Naive thymus-derived CD4-positive, alpha-beta T cell (primary cell): ENCODE measurements around the gene CATSPER3. TPM values are rescaled to one million over a fixed set of nuclear protein-coding genes. Genes with fewer than 3 reads are reported as not detected.

Source experiments
- ATAC-seq: fragments of 150-1000 bp; cut with Tn5 transposase; 2 replicates; pipeline ENCODE4 v1.10.0; 2021; ENCODE audit warnings: mild to moderate bottlenecking, moderate library complexity
- CTCF ChIA-PET: fragments of 350-600 bp; sonication (Branson Sonifier 250); formaldehyde crosslinking; loops from one replicate; lab custom pipeline; 2021; ENCODE audit warnings: antibody characterized with exemption; lab: Charles Lee
- POLR2A ChIA-PET: fragments of 350-600 bp; sonication (Branson Sonifier 250); formaldehyde crosslinking; loops from one replicate; lab custom pipeline; 2021; ENCODE audit warnings: antibody characterized with exemption, inconsistent platforms; lab: Charles Lee
- DNase-seq, 9 donors: peaks; one replicate each; pipeline versions ENCODE4 v3.0.0 to v3.0.0-alpha.2; 2020 to 2022; ENCODE audit warnings: mixed read lengths in 1 of 9
- H3K27ac ChIP-seq: one replicate; pipeline ENCODE4 v1.7.0; 2013; ENCODE audit warnings: mild to moderate bottlenecking, low read depth, low read length, moderate library complexity
- H3K27me3 ChIP-seq, 2 donors: one replicate each; pipeline ENCODE4 v1.7.0; 2013; ENCODE audit warnings: low read length in 2 of 2, mild to moderate bottlenecking in 2 of 2, moderate library complexity in 2 of 2; ENCODE audit not compliant: control insufficient read depth in 2 of 2, insufficient read depth in 2 of 2
- H3K36me3 ChIP-seq, 3 experiments: 1 replicate in 2 of 3; 2 replicates in 1 of 3; pipeline ENCODE4 v1.7.0; 2013; ENCODE audit warnings: low read length in 3 of 3, mild to moderate bottlenecking in 3 of 3, moderate library complexity in 1 of 3; ENCODE audit not compliant: insufficient read depth in 3 of 3, control insufficient read depth in 2 of 3
- H3K4me1 ChIP-seq, 2 donors: one replicate each; pipeline ENCODE4 v1.7.0; 2013; ENCODE audit warnings: low read length in 2 of 2, mild to moderate bottlenecking in 2 of 2, moderate library complexity in 1 of 2; ENCODE audit not compliant: control insufficient read depth in 2 of 2, insufficient read depth in 2 of 2
- H3K4me3 ChIP-seq: 2 replicates; pipeline ENCODE4 v1.7.0; 2013; ENCODE audit warnings: mild to moderate bottlenecking, low read length
- H3K9me3 ChIP-seq, 3 experiments: 1 replicate in 2 of 3; 2 replicates in 1 of 3; pipeline ENCODE4 v1.7.0; 2013; ENCODE audit warnings: low read length in 3 of 3; ENCODE audit not compliant: control insufficient read depth in 2 of 3
- H3K27ac Mint-ChIP-seq, 9 donors: one replicate each; pipeline ENCODE4 v1.8.0; 2020 to 2022; ENCODE audit warnings: mixed read lengths in 9 of 9, mild to moderate bottlenecking in 8 of 9, moderate library complexity in 5 of 9, inconsistent platforms in 2 of 9
- H3K27me3 Mint-ChIP-seq, 5 donors: one replicate each; pipeline ENCODE4 v1.8.0; 2021 to 2022; ENCODE audit warnings: mixed read lengths in 5 of 5, mild to moderate bottlenecking in 1 of 5
- H3K36me3 Mint-ChIP-seq, 5 donors: one replicate each; pipeline ENCODE4 v1.8.0; 2020 to 2022; ENCODE audit warnings: mixed read lengths in 5 of 5, mild to moderate bottlenecking in 3 of 5, inconsistent platforms in 1 of 5
- H3K4me1 Mint-ChIP-seq, 7 donors: one replicate each; pipeline ENCODE4 v1.8.0; 2020 to 2022; ENCODE audit warnings: mixed read lengths in 7 of 7, mild to moderate bottlenecking in 3 of 7, inconsistent platforms in 1 of 7
- H3K4me3 Mint-ChIP-seq, 10 donors: one replicate each; pipeline ENCODE4 v1.8.0; 2020 to 2022; ENCODE audit warnings: mild to moderate bottlenecking in 10 of 10, mixed read lengths in 10 of 10, moderate library complexity in 6 of 10, inconsistent platforms in 2 of 10
- H3K9me3 Mint-ChIP-seq, 11 donors: one replicate each; pipeline ENCODE4 v1.8.0; 2020 to 2022; ENCODE audit warnings: mixed read lengths in 11 of 11, mild to moderate bottlenecking in 4 of 11, inconsistent platforms in 1 of 11, moderate library complexity in 1 of 11
- intact Hi-C, 2 donors: fragments of 100-400 bp; cut with micrococcal nuclease; formaldehyde crosslinking; loops; one replicate each; pipeline ENCODE4 v1.15.1; 2023
- microRNA-seq: library from miRNA; unstranded; fragments of <30 nt; microRNA quantifications from one replicate; pipeline ENCODE4 v1.2.0, GENCODE V29; 2022; ENCODE audit warnings: borderline microRNAs expressed
- polyA plus RNA-seq, 2 donors: library from polyadenylated mRNA; unstranded; fragments of 300-500 nt; fragmentation: Illumina TruSeq; gene quantifications; one replicate each; pipeline ENCODE4 v1.2.3, GENCODE V29; 2021
- total RNA-seq, 6 experiments: library from RNA in 5 of 6; stranded (reverse) in 5 of 6; gene quantifications; 1 replicate in 5 of 6; 2 replicates in 1 of 6; pipeline ENCODE4 v1.2.3 and lab custom pipeline; 2021 to 2026

Gene CATSPER3
- total and polyA plus RNA-seq, 7 experiments from 2014 or later = 0.45 to 1.5 (median 0.81) TPM

GRCh38 chr5:135059000-135059923 lies 91.6 kb downstream of the CATSPER3 start:
- H3K4me1 ChIP-seq = no peaks in the 10 kb centered on the region
- Mint-ChIP-seq H3K36me3 (no peaks in the 10 kb centered on the region), H3K27me3 (peaks cover 11 to 46% (median 14%) of the 10 kb centered on the region in 5 donors), H3K4me1 (no peaks in the 10 kb centered on the region), H3K4me3 (no peak overlapping the region), H3K27ac (no peak overlapping the region), H3K9me3 (no peaks in the 10 kb centered on the region)
- no peak overlapping the region for H3K4me3 ChIP-seq
- no peaks in the 10 kb centered on the region for H3K9me3 ChIP-seq
- ChIA-PET POLR2A (no interaction called here), CTCF (interaction anchor here (0.5 kb wide), 1 partner anchor 53 kb away, joined by 3 read pairs; no protein-coding TSS in a partner anchor)
- no peaks in the 10 kb centered on the region for H3K27me3 ChIP-seq
- H3K36me3 ChIP-seq = no peaks in the 10 kb centered on the region
- DNase-seq (no peak), ATAC-seq (no peak)
- H3K27ac ChIP-seq = no peak overlapping the region
- intact Hi-C loops = no loop called here

GRCh38 chr5:135060021-135060420 lies 92.3 kb downstream of the CATSPER3 start:
- Mint-ChIP-seq H3K4me1 (no peaks in the 10 kb centered on the region), H3K36me3 (no peaks in the 10 kb centered on the region)
- intact Hi-C loops = no loop called here

GRCh38 chr5:135061001-135061400 lies 93.3 kb downstream of the CATSPER3 start:
- Mint-ChIP-seq H3K27me3 (peaks cover 6 to 41% (median 12%) of the 10 kb centered on the region in 5 donors), H3K36me3 (no peaks in the 10 kb centered on the region), H3K4me1 (no peaks in the 10 kb centered on the region), H3K27ac (no peak overlapping the region), H3K9me3 (no peaks in the 10 kb centered on the region), H3K4me3 (no peak overlapping the region)
- Histone ChIP-seq H3K27ac (no peak overlapping the region), H3K9me3 (no peaks in the 10 kb centered on the region), H3K27me3 (no peaks in the 10 kb centered on the region), H3K36me3 (no peaks in the 10 kb centered on the region), H3K4me1 (no peaks in the 10 kb centered on the region), H3K4me3 (no peak overlapping the region)
- ATAC-seq (no peak), DNase-seq (no peak)
- POLR2A ChIA-PET = no interaction called here
- CTCF ChIA-PET = no interaction called here
- intact Hi-C loops = no loop called here

More at GRCh38 chr5:135060021-135060420, 92.3 kb downstream of the CATSPER3 start:
- DNase-seq (no peak), ATAC-seq (no peak)
- H3K4me3 Mint-ChIP-seq = no peak overlapping the region
- Histone ChIP-seq H3K36me3 (no peaks in the 10 kb centered on the region), H3K4me3 (no peak overlapping the region), H3K9me3 (no peaks in the 10 kb centered on the region), H3K27ac (no peak overlapping the region), H3K27me3 (no peaks in the 10 kb centered on the region), H3K4me1 (no peaks in the 10 kb centered on the region)
- H3K9me3 Mint-ChIP-seq = no peaks in the 10 kb centered on the region
- POLR2A ChIA-PET = no interaction called here
- CTCF ChIA-PET = interaction anchor here (0.5 kb wide), 1 partner anchor 52 kb away, joined by 3 read pairs; no protein-coding TSS in a partner anchor
- peaks cover 8 to 46% (median 13%) of the 10 kb centered on the region in 5 donors for H3K27me3 Mint-ChIP-seq
- H3K27ac Mint-ChIP-seq = no peak overlapping the region

Small RNA genes within 50 kb of the gene (microRNA-seq; reads per million reads assigned to microRNA genes)
- not detected for gene MIR4461

Other genes starting within 250 kb of the CATSPER3 start
- 10 to 100 TPM; 20.4 to 38.1 (median 31.8) TPM for gene CAMLG, start 229.4 kb upstream of the CATSPER3 start, total RNA-seq
- 10 to 100 TPM; 34.2 to 40.0 TPM for gene CAMLG, start 229.4 kb upstream of the CATSPER3 start, polyA plus RNA-seq
- 10 to 100 TPM; 51.2 to 72.5 (median 64.2) TPM for gene DDX46, start 209.1 kb upstream of the CATSPER3 start, total RNA-seq
- 10 to 100 TPM; 18.0 to 23.7 TPM for gene DDX46, start 209.1 kb upstream of the CATSPER3 start, polyA plus RNA-seq
- 10 to 100 TPM; 20.3 to 42.7 (median 37.9) TPM for gene C5orf24, start 121.9 kb upstream of the CATSPER3 start, total RNA-seq
- 1 to 10 TPM; 6.5 to 8.4 TPM for gene C5orf24, start 121.9 kb upstream of the CATSPER3 start, polyA plus RNA-seq
- gene TXNDC15, start 93.5 kb upstream of the CATSPER3 start, total RNA-seq = 10 to 100 TPM; 24.2 to 71.3 (median 36.8) TPM
- 10 to 100 TPM; 13.2 to 13.4 TPM for gene TXNDC15, start 93.5 kb upstream of the CATSPER3 start, polyA plus RNA-seq
- gene PCBD2, start 62.8 kb upstream of the CATSPER3 start, total RNA-seq = 10 to 100 TPM; 10.6 to 15.8 (median 14.3) TPM
- gene PCBD2, start 62.8 kb upstream of the CATSPER3 start, polyA plus RNA-seq = 10 to 100 TPM; 12.3 to 14.6 TPM
- gene PITX1, start 66.3 kb downstream of the CATSPER3 start, total RNA-seq = under 1 TPM in 1 of 5 experiments, not detected in 4; 0.17 TPM
- gene PITX1, start 66.3 kb downstream of the CATSPER3 start, polyA plus RNA-seq = not detected